HG02571 (cell line): ENCODE data around the gene ERFL.
A peak's percentile ranks its signal among the peaks of the same experiment; 100 is the strongest.

ENCODE experiments used
- ATAC-seq: cut with Tn5 transposase; IDR thresholded peaks from one replicate; pipeline ENCODE4 v1.9.1; 2021; ENCODE audit warnings: mild to moderate bottlenecking, moderate library complexity; ENCODE audit not compliant: unreplicated experiment

ERFL gene

DNA sequence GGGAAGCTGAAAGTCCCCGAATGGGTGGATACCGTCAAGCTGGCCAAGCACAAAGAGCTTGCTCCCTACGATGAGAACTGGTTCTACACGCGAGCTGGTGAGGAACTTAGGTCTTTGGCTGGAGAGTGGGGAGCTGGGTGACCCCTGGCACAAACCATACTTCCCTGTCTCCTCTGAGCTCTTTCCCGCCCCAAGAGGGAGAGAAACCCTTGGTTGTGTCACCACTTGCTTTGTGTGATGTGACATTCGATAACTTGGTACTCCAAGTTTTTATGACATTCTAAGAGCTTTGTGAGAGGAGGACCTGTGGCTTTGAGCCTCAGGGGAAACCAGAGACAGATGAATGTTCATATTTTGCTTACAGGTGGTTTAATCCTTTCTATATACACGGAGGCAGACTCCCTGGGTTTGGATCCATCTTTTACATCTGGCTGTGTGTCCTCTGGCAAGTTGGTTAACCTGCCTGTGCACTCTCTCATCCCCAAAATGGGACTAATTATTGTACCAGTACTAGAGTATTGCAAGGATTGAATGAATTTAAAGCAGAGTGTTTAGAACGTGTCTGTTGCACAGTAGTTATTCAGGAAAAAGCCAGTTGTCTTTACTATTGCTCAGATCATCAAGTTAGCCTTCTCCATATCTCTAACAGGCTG is 67.0 kb downstream of the ERFL start:
- ATAC-seq, result no peak

DNA sequence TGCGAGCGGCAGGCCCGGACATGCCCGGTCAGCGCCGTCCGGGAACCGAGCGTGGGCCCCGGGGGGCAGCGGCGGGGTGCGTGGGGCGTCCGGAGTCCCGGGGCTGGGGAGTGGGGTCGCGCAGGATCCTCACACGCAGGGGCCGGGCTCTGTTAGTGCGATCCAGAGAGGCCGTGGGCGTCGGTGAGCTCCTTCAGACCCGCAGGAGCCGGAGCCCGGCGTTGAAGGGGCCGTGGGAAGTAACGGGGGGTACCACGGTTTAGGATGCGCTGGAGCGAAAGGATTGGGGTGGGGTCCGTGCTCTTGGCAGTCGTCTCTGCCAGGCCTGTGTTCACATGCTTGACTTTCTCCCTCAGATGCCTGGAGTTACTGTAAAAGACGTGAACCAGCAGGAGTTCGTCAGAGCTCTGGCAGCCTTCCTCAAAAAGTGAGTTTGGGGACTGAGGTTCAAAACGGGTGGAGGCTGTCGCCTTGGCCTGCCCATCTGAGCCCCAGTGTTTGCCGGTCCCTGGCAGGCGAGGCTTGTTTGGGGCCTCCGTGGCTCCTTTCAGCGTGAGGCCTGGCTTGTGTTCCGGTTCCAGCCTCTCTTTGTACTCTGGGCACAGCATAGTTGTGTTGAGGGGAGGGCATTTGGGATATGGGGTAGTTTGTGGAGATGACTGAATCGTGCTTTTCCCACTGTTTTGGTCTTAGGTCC is 67.7 kb downstream of the ERFL start:
- no peak for ATAC-seq

DNA sequence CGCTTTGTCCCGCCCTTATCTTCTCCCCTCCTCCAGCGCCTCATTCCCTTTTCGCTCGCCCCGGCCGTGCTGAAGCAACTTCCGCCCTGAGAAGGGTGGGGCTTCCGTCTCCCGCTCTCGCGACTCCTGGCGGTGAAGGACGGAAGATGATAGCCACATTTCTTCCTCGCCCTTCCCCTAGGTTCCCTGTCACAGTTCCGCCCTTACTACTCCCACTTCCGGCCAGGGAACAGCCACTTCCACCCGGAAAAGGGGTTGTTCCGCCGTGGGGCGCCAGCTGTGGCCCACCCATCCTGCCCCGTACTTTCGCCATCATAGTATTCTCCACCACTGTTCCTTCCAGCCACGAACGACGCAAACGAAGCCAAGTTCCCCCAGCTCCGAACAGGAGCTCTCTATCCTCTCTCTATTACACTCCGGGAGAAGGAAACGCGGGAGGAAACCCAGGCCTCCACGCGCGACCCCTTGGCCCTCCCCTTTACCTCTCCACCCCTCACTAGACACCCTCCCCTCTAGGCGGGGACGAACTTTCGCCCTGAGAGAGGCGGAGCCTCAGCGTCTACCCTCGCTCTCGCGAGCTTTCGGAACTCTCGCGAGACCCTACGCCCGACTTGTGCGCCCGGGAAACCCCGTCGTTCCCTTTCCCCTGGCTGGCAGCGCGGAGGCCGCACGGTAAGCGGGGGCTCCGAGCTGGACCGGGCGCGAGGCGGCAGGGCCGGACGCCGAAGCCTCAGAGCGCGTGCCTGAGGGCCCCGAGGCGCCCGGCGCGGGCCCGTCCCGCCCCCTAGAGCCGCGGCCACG is 68.4 kb downstream of the ERFL start, which contains the start of gene RPS19:
Gene RPS19, plus strand, starts transcription at position 638 of the 801 bp plus-strand sequence. CDS start 520 bp downstream, outside the sequence.
- peak; percentile 71 for ATAC-seq

DNA sequence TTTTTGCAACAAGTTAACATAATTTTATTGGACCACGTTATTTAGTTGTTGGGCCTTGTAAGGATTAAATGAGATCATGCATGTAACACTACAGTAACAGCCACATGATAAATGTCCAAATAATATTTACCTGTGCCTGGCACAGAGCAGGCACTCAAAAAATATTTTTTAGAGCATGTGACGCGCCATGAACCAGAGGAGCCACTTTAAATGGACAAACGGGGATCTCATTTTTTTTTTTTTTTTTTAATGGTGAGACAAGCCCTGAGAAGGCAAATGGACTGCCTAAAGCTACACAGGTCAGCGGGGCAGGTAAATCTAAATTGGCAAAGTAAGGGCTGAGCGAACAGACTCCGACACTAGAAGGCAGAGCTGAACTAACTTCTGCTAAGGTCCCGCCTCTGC is 69.0 kb downstream of the ERFL start:
- ATAC-seq, result no peak
